HEK293 (cell line): ENCODE data around the gene GALNS.
A peak's percentile ranks its signal among the peaks of the same experiment; 100 is the strongest.

Experiments
- BCL6B ChIP-seq: fragments of 450-650 bp; formaldehyde crosslinking; IDR thresholded peaks from 2 replicates; pipeline ENCODE4 v1.5.1; 2017; ENCODE audit warnings: missing biosample characterization, missing genetic modification characterization
- GLIS1 ChIP-seq: fragments of 450-650 bp; formaldehyde crosslinking; IDR thresholded peaks from 2 replicates; pipeline ENCODE4 v1.5.1; 2016; ENCODE audit warnings: missing biosample characterization, missing genetic modification characterization
- KLF7 ChIP-seq: fragments of 450-650 bp; formaldehyde crosslinking; IDR thresholded peaks from 2 replicates; pipeline ENCODE4 v1.5.1; 2016; ENCODE audit warnings: missing biosample characterization, missing genetic modification characterization, borderline replicate concordance
- KLF9 ChIP-seq: fragments of 450-650 bp; formaldehyde crosslinking; IDR thresholded peaks from 2 replicates; pipeline ENCODE4 v1.5.1; 2016; ENCODE audit warnings: missing biosample characterization, missing genetic modification characterization, low read depth
- PRDM2 ChIP-seq: fragments of 450-650 bp; formaldehyde crosslinking; IDR thresholded peaks from 2 replicates; pipeline ENCODE4 v1.5.1; 2016; ENCODE audit warnings: missing biosample characterization, missing genetic modification characterization, borderline replicate concordance
- SCRT2 ChIP-seq: fragments of 450-650 bp; formaldehyde crosslinking; IDR thresholded peaks from 2 replicates; pipeline ENCODE4 v1.5.1; 2016; ENCODE audit warnings: missing biosample characterization, missing genetic modification characterization
- ZBTB49 ChIP-seq: fragments of 450-650 bp; formaldehyde crosslinking; IDR thresholded peaks from 2 replicates; pipeline ENCODE4 v1.5.1; 2016; ENCODE audit warnings: missing biosample characterization, missing genetic modification characterization, low read depth
- ZNF112 ChIP-seq: fragments of 450-650 bp; formaldehyde crosslinking; IDR thresholded peaks from 2 replicates; pipeline ENCODE4 v1.5.0; 2017; ENCODE audit warnings: missing biosample characterization, missing genetic modification characterization
- ZNF302 ChIP-seq: fragments of 450-650 bp; formaldehyde crosslinking; IDR thresholded peaks from 2 replicates; pipeline ENCODE4 v1.5.1; 2016; ENCODE audit warnings: missing biosample characterization, missing genetic modification characterization, low read depth
- ZNF423 ChIP-seq: fragments of 450-650 bp; formaldehyde crosslinking; IDR thresholded peaks from 2 replicates; pipeline ENCODE4 v1.5.1; 2016; ENCODE audit warnings: missing biosample characterization, missing genetic modification characterization
- ZNF513 ChIP-seq: fragments of 450-650 bp; IDR thresholded peaks from 2 replicates; pipeline ENCODE4 v1.5.1; 2018; ENCODE audit warnings: missing biosample characterization, missing genetic modification characterization
- ZNF518A ChIP-seq: fragments of 450-650 bp; formaldehyde crosslinking; conservative IDR thresholded peaks from 2 replicates; pipeline ENCODE4 v1.5.1; 2016; ENCODE audit warnings: low read depth, missing biosample characterization, missing genetic modification characterization
- ZNF571 ChIP-seq: fragments of 450-650 bp; formaldehyde crosslinking; IDR thresholded peaks from 2 replicates; pipeline ENCODE4 v1.5.0; 2017; ENCODE audit warnings: missing biosample characterization, missing genetic modification characterization
- ZNF639 ChIP-seq: fragments of 450-650 bp; formaldehyde crosslinking; IDR thresholded peaks from 2 replicates; pipeline ENCODE4 v1.5.1; 2016; ENCODE audit warnings: missing biosample characterization, missing genetic modification characterization
- ZNF792 ChIP-seq: fragments of 450-650 bp; formaldehyde crosslinking; IDR thresholded peaks from 2 replicates; pipeline ENCODE4 v1.5.1; 2016; ENCODE audit warnings: missing biosample characterization, missing genetic modification characterization
- ZSCAN4 ChIP-seq: fragments of 450-650 bp; formaldehyde crosslinking; IDR thresholded peaks from 2 replicates; pipeline ENCODE4 v1.5.1; 2017; ENCODE audit warnings: missing biosample characterization, missing genetic modification characterization

The GALNS gene

GRCh38 chr16:88803264-88803987 is 53.3 kb downstream of the GALNS start, which contains the start of gene CDT1 (continued):
- TF ChIP-seq PRDM2 (tag by site-specific recombination) (no peak), ZNF792 (tag by site-specific recombination) (no peak), ZNF423 (no peak), ZNF518A (tag by site-specific recombination) (no peak), ZNF112 (tag by site-specific recombination) (no peak), BCL6B (tag by site-specific recombination) (no peak), ZSCAN4 (tag by site-specific recombination) (no peak), ZBTB49 (tag by site-specific recombination) (no peak), ZNF302 (tag by site-specific recombination) (no peak), ZNF639 (tag by site-specific recombination) (no peak), GLIS1 (tag by site-specific recombination) (no peak; the same call in 1 of the 2 replicates), SCRT2 (tag by site-specific recombination) (no peak), ZNF571 (tag by site-specific recombination) (no peak), KLF9 (peak; percentile 50; the same call in 1 of the 2 replicates), ZNF513 (tag by site-specific recombination) (peak; percentile 80), KLF7 (tag by site-specific recombination) (no peak)
